Hematopoietic multipotent progenitor cell treated with erythropoietin and hydrocortisone succinate and interleukin-3 and kit ligand, for 6 days (in vitro differentiated cells): ENCODE data around the gene SIRT2.
A peak's percentile ranks its signal among the peaks of the same experiment; 100 is the strongest.

ENCODE experiments used
- DNase-seq: peaks from one replicate; pipeline ENCODE4 v3.0.0-alpha.2; 2015

The SIRT2 gene

GRCh38 chr19:38919837-38920601 lies 20.6 kb upstream of the SIRT2 start:
- no peak for DNase-seq

- DNase-seq, result no peak
Measured at GRCh38 chr19:38918526-38918925, 19.1 kb upstream of the SIRT2 start.

GRCh38 chr19:38917921-38918491 lies 18.6 kb upstream of the SIRT2 start:
- DNase-seq, result peak; percentile 53

GRCh38 chr19:38917516-38917915 lies 18.1 kb upstream of the SIRT2 start:
- DNase-seq, result no peak

GRCh38 chr19:38915329-38916321 lies 16.2 kb upstream of the SIRT2 start:
- no peak for DNase-seq

GRCh38 chr19:38913958-38914357 lies 14.5 kb upstream of the SIRT2 start:
- DNase-seq, result no peak

- DNase-seq, result peak; percentile 58
Measured at GRCh38 chr19:38912600-38913514, 13.4 kb upstream of the SIRT2 start.

GRCh38 chr19:38911388-38912001 lies 12.1 kb upstream of the SIRT2 start:
- DNase-seq, result no peak

- no peak for DNase-seq
Measured at GRCh38 chr19:38910488-38910887, 11.1 kb upstream of the SIRT2 start.

- no peak for DNase-seq
Measured at GRCh38 chr19:38908911-38909310, 9.5 kb upstream of the SIRT2 start.

GRCh38 chr19:38907670-38908069 lies 8.3 kb upstream of the SIRT2 start:
- no peak for DNase-seq

GRCh38 chr19:38907227-38907626 lies 7.8 kb upstream of the SIRT2 start:
- DNase-seq, result no peak

- no peak for DNase-seq
Measured at GRCh38 chr19:38905620-38906019, 6.2 kb upstream of the SIRT2 start.

GRCh38 chr19:38904581-38905539 lies 5.4 kb upstream of the SIRT2 start:
- DNase-seq, result no peak

- DNase-seq, result no peak
Measured at GRCh38 chr19:38901683-38902082, 2.3 kb upstream of the SIRT2 start.

GRCh38 chr19:38900743-38901190 lies 1.3 kb upstream of the SIRT2 start:
- no peak for DNase-seq

- DNase-seq, result no peak
Measured at GRCh38 chr19:38900202-38900629, 798 bp upstream of the SIRT2 start.

GRCh38 chr19:38898788-38899446 lies 501 bp downstream of the SIRT2 start:
- DNase-seq, result peak; percentile 29

GRCh38 chr19:38894968-38895367 lies 4.5 kb downstream of the SIRT2 start:
- DNase-seq, result no peak

- no peak for DNase-seq
Measured at GRCh38 chr19:38893341-38893771, 6.1 kb downstream of the SIRT2 start.
